Mesodermal cell (in vitro differentiated cells): ENCODE data around the gene MTX2.
"Not testable (repeated sequence)": the region's sequence is repeated elsewhere in the genome, so short reads cannot be mapped to it uniquely, and the experiment has no call there.

Experiments used
- H3K27ac ChIP-seq: 2 replicates; pipeline ENCODE4 v1.7.0; 2013; ENCODE audit warnings: mild to moderate bottlenecking, low read depth, low read length, moderate library complexity; ENCODE audit not compliant: severe bottlenecking
- H3K36me3 ChIP-seq: 2 replicates; pipeline ENCODE4 v1.7.1; 2013; ENCODE audit warnings: mild to moderate bottlenecking, low read length, moderate library complexity; ENCODE audit not compliant: control insufficient read depth, insufficient read depth
- H3K4me1 ChIP-seq: one replicate; pipeline ENCODE4 v1.7.1; 2013; ENCODE audit warnings: mild to moderate bottlenecking, low read length; ENCODE audit not compliant: insufficient read depth, control insufficient read depth, poor library complexity, severe bottlenecking
- H3K4me3 ChIP-seq: 2 replicates; pipeline ENCODE4 v1.7.0; 2013; ENCODE audit warnings: low read length, control low read depth, mild to moderate bottlenecking; ENCODE audit not compliant: insufficient read depth, poor library complexity, severe bottlenecking; ENCODE audit errors: extremely low read depth
- H3K9me3 ChIP-seq: 2 replicates; pipeline ENCODE4 v1.7.1; 2013; ENCODE audit warnings: mild to moderate bottlenecking, low read length, moderate library complexity; ENCODE audit not compliant: control insufficient read depth
- WGBS, 2 experiments: methylation state at CpG; one replicate each; pipeline ENCODE4 v1.1.5; 2013; ENCODE audit warnings: missing lambda C conversion rate in 2 of 2; ENCODE audit not compliant: insufficient coverage in 2 of 2; 5-methylcytosine and 5-hydroxymethylcytosine counted together

The MTX2 gene

DNA sequence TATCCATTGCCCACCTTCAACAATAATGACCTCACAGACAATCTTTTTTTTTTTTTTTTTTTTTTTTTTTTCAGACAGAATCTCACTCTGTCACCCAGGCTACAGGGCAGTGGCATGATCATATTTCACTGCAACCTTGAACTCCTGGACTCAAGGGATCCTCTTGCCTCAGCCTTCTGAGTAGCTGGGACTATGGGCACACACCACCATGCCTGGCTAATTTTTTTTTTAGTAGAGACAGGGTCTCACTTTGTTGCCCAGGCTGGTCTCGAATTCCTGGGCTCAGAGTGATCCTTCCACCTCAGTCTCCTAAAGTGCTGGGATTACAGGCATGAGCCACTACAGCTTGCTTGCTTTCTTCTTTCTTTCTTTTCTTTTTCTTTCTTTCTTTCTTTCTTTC lies 103.9 kb downstream of the MTX2 start:
- not testable (repeated sequence) for H3K27ac ChIP-seq, H3K4me1 ChIP-seq, H3K36me3 ChIP-seq, H3K9me3 ChIP-seq, H3K4me3 ChIP-seq
- 90 to 93% methylated on average over 1 of the region's 1 CpG for WGBS, 2 experiments

DNA sequence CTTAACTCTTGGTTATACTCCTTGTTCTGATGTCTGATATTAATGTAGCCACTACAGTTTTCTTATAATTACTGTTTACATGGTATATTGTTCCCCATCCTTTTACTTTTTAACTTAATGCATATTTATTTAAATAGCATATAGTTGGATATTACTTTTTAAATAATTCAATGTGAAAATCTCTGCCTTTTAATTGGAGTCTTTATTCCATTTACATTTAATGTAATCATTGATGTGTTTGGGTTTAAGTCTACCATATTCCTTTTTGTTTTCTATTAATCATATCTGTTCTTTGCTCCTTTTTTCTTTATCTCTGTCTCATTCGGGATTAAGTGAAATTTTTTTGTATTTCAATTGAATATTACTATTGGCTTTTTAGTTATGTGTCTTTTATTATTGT lies 109.1 kb downstream of the MTX2 start:
- Histone ChIP-seq H3K27ac (no peak overlapping the region), H3K4me3 (no peak overlapping the region), H3K4me1 (no peaks in the 10 kb centered on the region), H3K9me3 (peaks cover 5% of the 10 kb centered on the region), H3K36me3 (no peaks in the 10 kb centered on the region)
- no CpG with 5 or more reads among the region's 1 CpG for whole genome bisulfite sequencing, 2 experiments

DNA sequence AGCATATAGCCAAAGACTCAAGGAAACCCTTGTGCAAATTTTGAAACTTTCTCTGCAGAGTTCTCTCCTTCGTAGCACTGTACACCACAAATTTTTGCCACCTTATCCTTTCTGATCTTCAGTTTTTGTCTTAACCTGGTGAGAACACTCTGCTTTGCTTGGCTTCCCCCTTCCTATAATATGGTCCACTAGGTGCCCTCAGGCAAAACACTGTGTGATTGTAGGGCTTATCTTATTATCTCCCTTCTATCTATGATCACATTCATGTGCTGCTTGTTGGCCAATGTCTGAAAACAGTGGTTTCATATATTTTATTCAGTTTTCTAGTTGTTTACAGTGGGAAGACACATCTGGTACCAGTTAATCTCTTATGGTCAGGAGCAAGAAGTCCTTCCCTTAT lies 111.1 kb downstream of the MTX2 start:
- Histone ChIP-seq H3K36me3 (no peaks in the 10 kb centered on the region), H3K4me1 (no peaks in the 10 kb centered on the region), H3K27ac (no peak overlapping the region), H3K4me3 (no peak overlapping the region), H3K9me3 (peaks cover 5% of the 10 kb centered on the region)
- WGBS, 2 experiments: 67 to 100% methylated on average over 1 of the region's 1 CpG

DNA sequence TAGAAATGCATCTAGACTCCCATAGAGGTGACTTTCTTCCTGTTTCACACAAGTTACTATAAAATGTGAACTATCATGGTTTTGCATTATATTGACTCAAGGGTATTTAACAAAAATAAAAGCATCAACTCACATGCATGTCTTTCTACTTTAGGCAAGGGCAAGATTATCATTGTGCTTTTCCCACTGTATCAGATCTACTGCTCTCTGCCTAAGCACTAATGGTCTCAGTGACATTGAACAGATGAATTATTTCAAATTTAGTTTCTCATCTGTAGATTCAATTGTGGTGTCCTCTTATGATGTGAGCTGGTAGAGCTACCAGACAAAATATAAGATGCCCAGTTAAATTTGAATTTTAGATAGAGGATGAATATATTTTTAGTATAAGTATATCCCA lies 113.9 kb downstream of the MTX2 start:
- Histone ChIP-seq H3K4me1 (no peaks in the 10 kb centered on the region), H3K27ac (no peak overlapping the region), H3K36me3 (no peaks in the 10 kb centered on the region)

DNA sequence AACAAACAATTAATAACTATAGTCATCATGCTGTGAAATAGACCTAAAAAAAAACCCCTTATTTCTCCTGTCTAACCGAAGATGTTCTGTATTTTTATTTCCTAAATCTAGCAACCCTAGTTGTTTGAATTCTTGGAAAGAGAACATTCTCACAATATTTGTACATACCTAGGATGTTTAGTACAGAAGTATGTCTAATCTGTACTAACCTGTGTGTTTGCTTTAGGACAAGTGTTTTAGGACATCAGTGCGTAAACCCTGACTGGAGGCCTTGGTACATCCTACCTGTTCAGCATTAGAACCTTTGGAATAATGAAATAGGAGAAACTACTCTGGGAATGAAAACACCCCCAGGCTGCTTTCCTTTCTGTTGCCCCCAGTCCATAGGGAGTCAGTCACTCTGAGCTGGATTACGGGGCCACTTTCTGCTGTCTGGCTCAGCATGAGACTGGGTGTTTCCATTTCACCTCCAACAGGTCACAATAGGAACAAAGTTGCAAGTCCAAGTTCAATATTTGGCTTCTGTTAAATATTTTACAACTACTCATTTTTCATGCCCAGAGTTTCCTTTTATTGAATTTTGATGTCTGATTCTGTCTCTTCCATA lies 114.7 kb downstream of the MTX2 start:
- Histone ChIP-seq H3K27ac (no peak overlapping the region), H3K4me3 (no peak overlapping the region), H3K36me3 (no peaks in the 10 kb centered on the region), H3K4me1 (no peaks in the 10 kb centered on the region), H3K9me3 (peaks cover 4% of the 10 kb centered on the region)
- 86 to 100% methylated on average over 1 of the region's 3 CpGs for whole genome bisulfite sequencing, 2 experiments

More for the DNA sequence above, 113.9 kb downstream of the MTX2 start:
- Histone ChIP-seq H3K4me3 (no peak overlapping the region), H3K9me3 (peaks cover 5% of the 10 kb centered on the region)

DNA sequence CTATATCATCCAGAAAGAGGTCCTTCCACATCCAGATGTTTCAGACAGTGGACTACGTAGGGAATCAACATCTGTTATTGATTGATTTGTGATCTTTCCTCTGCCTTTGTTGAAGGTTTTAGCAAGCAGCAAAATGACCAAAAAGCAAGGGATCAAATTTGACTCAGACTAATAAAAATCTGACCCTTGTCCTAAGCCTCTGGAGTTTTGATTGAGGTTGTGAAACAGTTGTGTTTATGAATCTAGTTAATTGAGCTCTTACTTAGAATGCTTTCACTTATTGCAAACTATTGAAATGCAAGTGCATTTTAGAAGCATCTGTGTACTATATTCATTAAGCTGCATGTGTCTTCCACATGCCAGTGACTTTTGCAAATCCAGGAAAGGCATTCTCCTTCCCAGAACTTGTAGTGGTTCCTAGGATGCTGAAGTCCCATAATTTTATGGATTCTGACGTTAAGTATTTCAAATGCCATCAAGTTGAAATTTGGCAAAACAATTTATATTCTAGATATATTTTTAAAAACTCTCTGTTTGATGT lies 116.0 kb downstream of the MTX2 start:
- no peak overlapping the region for H3K4me3 ChIP-seq
- no peaks in the 10 kb centered on the region for H3K36me3 ChIP-seq
- H3K27ac ChIP-seq: no peak overlapping the region
- H3K4me1 ChIP-seq: no peaks in the 10 kb centered on the region
- no peaks in the 10 kb centered on the region for H3K9me3 ChIP-seq
- WGBS, 2 experiments: 67% methylated on average over 1 of the region's 2 CpGs; no CpG with 5 or more reads in 1 of the 2 experiments

DNA sequence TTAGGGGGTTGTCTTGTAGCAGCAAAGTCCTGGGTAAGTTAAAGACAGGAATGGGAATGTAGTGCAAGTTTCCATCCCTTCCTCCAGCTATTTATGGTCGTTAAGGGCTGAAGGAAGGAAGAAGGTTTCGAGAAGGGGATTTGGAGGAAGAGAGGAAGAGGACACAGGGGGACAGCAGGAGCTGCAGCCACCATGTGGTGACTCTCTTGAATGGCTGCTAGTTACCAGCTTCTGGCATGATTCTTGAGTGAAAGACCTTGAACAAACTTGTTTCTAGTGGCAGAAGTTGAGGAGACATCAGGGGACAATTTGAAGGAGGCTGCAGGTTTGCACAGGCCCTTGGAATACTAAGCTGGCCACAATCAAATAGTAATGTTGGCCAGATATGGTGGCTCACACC lies 116.6 kb downstream of the MTX2 start:
- Histone ChIP-seq H3K4me1 (no peaks in the 10 kb centered on the region), H3K4me3 (no peak overlapping the region), H3K36me3 (no peaks in the 10 kb centered on the region), H3K9me3 (no peaks in the 10 kb centered on the region), H3K27ac (no peak overlapping the region)
- WGBS, 2 experiments: 67 to 100% methylated on average over 1 of the region's 2 CpGs
